Psoas muscle (tissue), 8 donors: ENCODE results near the gene CLCN7. TPM values are rescaled to one million over a fixed set of nuclear protein-coding genes. Genes with fewer than 3 reads are reported as not detected.
A peak's percentile ranks its signal among the peaks of the same experiment; 100 is the strongest.

Source experiments
- ATAC-seq, 4 donors: fragments of 200-7000 bp; cut with Tn5 transposase; one replicate each; pipeline ENCODE4 v1.9.1; 2020; ENCODE audit warnings: moderate library complexity in 3 of 4, mild to moderate bottlenecking in 2 of 4
- DNase-seq, 2 donors: peaks; one replicate each; pipeline ENCODE4 v3.0.0-alpha.2; 2020
- H3K27ac ChIP-seq: fragments of 200-600 bp; one replicate; pipeline ENCODE4 v1.8.0; 2022
- H3K27me3 ChIP-seq, 3 donors: fragments of 200-600 bp in 1 of 3; one replicate each; pipeline versions ENCODE4 v1.6.1 to v1.8.0; 2013 to 2022; ENCODE audit warnings: low read length in 2 of 3, mild to moderate bottlenecking in 2 of 3, moderate library complexity in 1 of 3; ENCODE audit not compliant: insufficient read depth in 3 of 3
- H3K36me3 ChIP-seq, 2 donors: fragments of 200-600 bp in 1 of 2; one replicate each; pipeline versions ENCODE4 v1.6.1 to v1.8.0; 2013 to 2022; ENCODE audit warnings: low read depth in 1 of 2, mild to moderate bottlenecking in 1 of 2, moderate library complexity in 1 of 2; ENCODE audit not compliant: insufficient read depth in 1 of 2
- H3K4me1 ChIP-seq: fragments of 200-600 bp; one replicate; pipeline ENCODE4 v1.8.0; 2022
- H3K4me3 ChIP-seq: fragments of 200-600 bp; one replicate; pipeline ENCODE4 v1.8.0; 2022; ENCODE audit warnings: mild to moderate bottlenecking
- H3K9me3 ChIP-seq: fragments of 200-600 bp; one replicate; pipeline ENCODE4 v1.8.0; 2022
- CTCF ChIP-seq: fragments of 200-600 bp; IDR thresholded peaks from one replicate; pipeline ENCODE4 v1.8.0; 2022; ENCODE audit warnings: antibody characterized with exemption
- WGBS, 3 donors: extraction: QIAGEN DNeasy Blood & Tissue Kit; methylation state at CpG; one replicate each; pipeline versions ENCODE4 v1.1.6 to v1.1.7; 2013; 5-methylcytosine and 5-hydroxymethylcytosine counted together
- intact Hi-C, 2 donors: fragments of 100-400 bp; cut with DNase I; formaldehyde crosslinking; loops; one replicate each; pipeline versions ENCODE4 v1.11.0 to v1.14.2; 2022
- polyA plus RNA-seq, 3 donors: library from polyadenylated mRNA; stranded (reverse); fragments of 200-250 nt; gene quantifications; one replicate each; pipeline ENCODE4 v1.2.3, GENCODE V29; 2013
- total RNA-seq, 4 donors: library from RNA; stranded (reverse); fragmentation: NEBNext Ultra II Directional in 2 of 4; extraction: Animal tissue kit (Norgen Biotek cat#: 25700) in 2 of 4; gene quantifications; one replicate each; pipeline versions ENCODE4 v1.2.1 to v1.2.4, GENCODE V29; 2021 to 2023
- donor health status: healthy with polysubstance abuse.
- donor health status: DM: no; HTN: no; CAD: no; lungs with moderate emphysema.
- donor health status: Bipolar disorder and iron deficiency.
- donor health status: healthy.
- donor health status: DM: yes; HTN: yes; CAD: no.
- donor health status: DM: no; HTN: no; CAD: no.
- donor health status: DM: no; HTN: no; CAD: no.
- donor health status: DM: yes; HTN: yes; CAD: no.

The CLCN7 gene
- total and polyA plus RNA-seq, 7 donors = 27.0 to 65.4 (median 41.2) TPM

- H3K27ac ChIP-seq = no peak overlapping the region
- H3K4me1 ChIP-seq = no peaks in the 10 kb centered on the region
- H3K9me3 ChIP-seq = no peaks in the 10 kb centered on the region
- DNase-seq (no peak), ATAC-seq (no peak)
- H3K27me3 ChIP-seq = no peaks in the 10 kb centered on the region
- no peak for TF ChIP-seq CTCF
- WGBS, 3 donors = 79 to 84% (median 81%) methylated on average over 14 of the region's 14 CpGs
- H3K36me3 ChIP-seq = peaks cover 5 to 72% of the 10 kb centered on the region in 2 donors
- intact Hi-C loops = no loop called here
- H3K4me3 ChIP-seq = no peak overlapping the region
Measured at GRCh38 chr16:1458977-1459341, 15.9 kb downstream of the CLCN7 start.

DNA sequence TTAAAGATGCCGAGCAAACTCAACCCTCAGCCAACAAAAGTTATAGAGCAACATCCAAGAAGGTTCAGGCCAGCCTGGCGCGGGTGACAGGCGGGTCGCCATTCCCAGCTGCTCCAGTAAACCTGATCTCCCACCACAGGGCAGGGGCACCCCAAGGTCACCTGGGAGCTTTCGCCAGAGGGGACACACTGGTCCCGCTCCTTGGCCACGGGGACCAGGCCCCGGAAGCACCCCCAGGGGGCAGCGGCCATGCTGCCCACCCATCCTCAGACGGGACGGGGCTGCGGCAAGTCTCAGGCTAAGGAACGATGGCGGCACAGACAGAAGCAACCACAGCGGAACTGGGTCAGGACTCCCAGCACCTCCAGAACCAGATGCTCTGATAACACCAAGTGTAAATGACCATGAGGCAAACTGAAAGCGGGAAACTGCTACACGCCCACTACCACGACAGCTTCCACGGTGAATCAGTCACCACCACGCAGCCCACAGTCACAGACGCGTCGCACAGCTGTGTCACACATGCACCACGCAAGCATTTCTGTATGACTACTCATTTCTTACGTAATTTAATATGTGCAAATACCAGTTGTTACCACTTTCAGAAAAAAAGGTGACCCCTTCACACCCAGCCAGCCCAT is 16.4 kb downstream of the CLCN7 start:
- TF ChIP-seq CTCF = no peak
- intact Hi-C loops = no loop called here
- no peak for DNase-seq
- Histone ChIP-seq H3K27me3 (no peaks in the 10 kb centered on the region), H3K36me3 (peaks cover 5 to 76% of the 10 kb centered on the region in 2 donors), H3K27ac (no peak overlapping the region), H3K9me3 (no peaks in the 10 kb centered on the region), H3K4me3 (no peak overlapping the region), H3K4me1 (no peaks in the 10 kb centered on the region)
- no peak for ATAC-seq
- 90 to 94% (median 92%) methylated on average over 26 of the region's 26 CpGs for WGBS, 3 donors

DNA sequence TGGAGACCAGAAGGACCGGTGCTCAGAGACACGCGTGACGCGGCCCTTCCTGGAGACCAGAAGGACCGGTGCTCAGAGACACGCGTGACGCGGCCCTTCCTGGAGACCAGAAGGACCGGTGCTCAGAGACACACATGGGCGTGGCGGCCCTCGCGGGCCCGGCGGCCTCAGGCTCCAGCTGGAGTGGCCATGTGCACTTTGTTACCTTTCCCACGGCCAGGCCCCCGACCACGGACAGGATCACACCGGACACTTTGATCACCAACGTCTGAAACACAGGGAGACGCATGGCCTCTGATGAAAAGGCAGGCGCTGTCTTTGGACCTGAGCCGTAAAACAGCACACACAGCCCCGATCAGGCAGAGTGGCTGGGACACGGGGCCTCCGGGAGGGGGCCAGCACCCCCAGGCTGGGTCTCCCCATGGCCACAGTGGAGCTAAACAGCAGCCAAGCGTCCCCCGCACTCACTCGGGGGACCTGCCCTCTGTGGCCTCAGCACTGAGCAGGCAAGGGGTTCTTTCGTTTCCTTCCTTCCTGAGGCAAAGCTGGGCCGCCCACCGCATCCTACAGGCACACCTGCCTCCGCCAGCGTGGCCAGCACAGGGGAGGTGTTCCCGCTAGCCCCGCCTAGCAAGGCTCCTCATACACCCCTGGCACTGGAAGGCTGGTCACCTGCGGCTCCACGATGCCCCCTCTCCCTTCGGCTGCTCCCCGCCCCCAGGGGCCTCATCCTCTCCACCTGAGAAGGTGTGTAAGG is 17.2 kb downstream of the CLCN7 start:
- 85 to 93% (median 90%) methylated on average over 35 to 42 of the region's 42 CpGs for WGBS, 3 donors
- peak in 1 of 4 donors; percentile 12 for ATAC-seq
- intact Hi-C loops = no loop called here

DNA sequence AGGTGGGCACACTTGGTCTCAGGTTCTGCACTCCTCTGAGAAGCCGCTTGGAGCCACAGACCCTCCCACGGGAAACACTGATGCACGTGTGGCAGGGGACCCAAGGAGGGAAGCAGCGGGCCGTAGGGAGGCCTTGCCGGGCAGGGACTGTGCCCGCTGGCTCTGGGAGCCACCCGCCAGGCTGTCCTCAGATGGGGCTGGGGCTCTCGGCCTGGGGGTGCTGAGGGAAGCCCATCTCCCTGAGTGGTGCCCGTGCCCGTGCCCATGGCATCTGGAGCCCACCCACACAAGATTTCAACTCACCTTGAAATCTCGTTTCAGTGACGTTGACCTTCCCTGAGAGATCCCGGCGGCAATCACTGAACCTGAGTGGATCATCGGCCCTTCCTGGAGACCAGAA is 17.9 kb downstream of the CLCN7 start:
- 90 to 92% (median 90%) methylated on average over 16 of the region's 16 CpGs for WGBS, 3 donors

More for the DNA sequence above, 17.2 kb downstream of the CLCN7 start:
- no peak for DNase-seq
- no peak for TF ChIP-seq CTCF
- no peak overlapping the region for H3K27ac ChIP-seq
- H3K4me1 ChIP-seq = no peaks in the 10 kb centered on the region
- H3K36me3 ChIP-seq = peaks cover 5 to 82% of the 10 kb centered on the region in 2 donors
- H3K4me3 ChIP-seq = no peak overlapping the region
- no peaks in the 10 kb centered on the region for H3K27me3 ChIP-seq
- H3K9me3 ChIP-seq = no peaks in the 10 kb centered on the region

More for the DNA sequence above, 17.9 kb downstream of the CLCN7 start:
- intact Hi-C loops = no loop called here
- Histone ChIP-seq H3K36me3 (peaks cover 7 to 89% of the 10 kb centered on the region in 2 donors), H3K27ac (no peak overlapping the region), H3K9me3 (no peaks in the 10 kb centered on the region), H3K4me1 (no peaks in the 10 kb centered on the region), H3K27me3 (no peaks in the 10 kb centered on the region), H3K4me3 (no peak overlapping the region)
- no peak for DNase-seq
- no peak for ATAC-seq
- no peak for TF ChIP-seq CTCF
